Rectal smooth muscle tissue (tissue), 1 donor: ENCODE results near the gene ANAPC2.

Experiments used
- H3K27ac ChIP-seq: one replicate; pipeline ENCODE4 v1.7.0; 2013; ENCODE audit warnings: low read depth, low read length, inconsistent platforms
- H3K27me3 ChIP-seq: one replicate; pipeline ENCODE4 v1.7.0; 2013; ENCODE audit warnings: low read length; ENCODE audit not compliant: control insufficient read depth, insufficient read depth
- H3K36me3 ChIP-seq: one replicate; pipeline ENCODE4 v1.7.0; 2013; ENCODE audit warnings: low read length; ENCODE audit not compliant: control insufficient read depth, insufficient read depth
- H3K4me1 ChIP-seq: one replicate; pipeline ENCODE4 v1.7.0; 2013; ENCODE audit warnings: low read length; ENCODE audit not compliant: control insufficient read depth, insufficient read depth
- H3K4me3 ChIP-seq: one replicate; pipeline ENCODE4 v1.7.0; 2013; ENCODE audit warnings: low read length
- H3K9ac ChIP-seq: one replicate; pipeline ENCODE4 v1.7.0; 2013; ENCODE audit warnings: low read length

The ANAPC2 gene

DNA sequence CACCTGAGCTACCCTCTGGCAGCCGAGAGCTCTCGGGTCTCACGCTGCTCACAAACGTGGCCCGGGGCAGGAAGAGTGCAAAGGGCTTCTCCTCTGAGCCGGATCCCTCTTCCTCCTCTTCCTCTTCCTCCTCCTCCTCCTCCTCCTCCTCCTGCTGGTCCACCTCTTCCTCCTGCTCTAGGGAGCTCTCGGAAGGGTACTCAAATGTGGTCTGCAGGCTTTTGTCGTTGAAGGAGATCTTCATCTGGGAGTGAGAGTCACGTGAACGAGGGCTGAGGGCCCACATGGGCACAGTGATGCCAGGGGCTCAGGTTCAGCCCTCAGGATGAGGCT is 4.1 kb upstream of the ANAPC2 start:
- H3K36me3 ChIP-seq: peaks cover 18% of the 10 kb centered on the region
- H3K4me1 ChIP-seq: peaks cover 14% of the 10 kb centered on the region
- no peak overlapping the region for H3K27ac ChIP-seq
- no peak overlapping the region for H3K4me3 ChIP-seq
- no peaks in the 10 kb centered on the region for H3K27me3 ChIP-seq
- H3K9ac ChIP-seq: peak overlapping the region; percentile 8

DNA sequence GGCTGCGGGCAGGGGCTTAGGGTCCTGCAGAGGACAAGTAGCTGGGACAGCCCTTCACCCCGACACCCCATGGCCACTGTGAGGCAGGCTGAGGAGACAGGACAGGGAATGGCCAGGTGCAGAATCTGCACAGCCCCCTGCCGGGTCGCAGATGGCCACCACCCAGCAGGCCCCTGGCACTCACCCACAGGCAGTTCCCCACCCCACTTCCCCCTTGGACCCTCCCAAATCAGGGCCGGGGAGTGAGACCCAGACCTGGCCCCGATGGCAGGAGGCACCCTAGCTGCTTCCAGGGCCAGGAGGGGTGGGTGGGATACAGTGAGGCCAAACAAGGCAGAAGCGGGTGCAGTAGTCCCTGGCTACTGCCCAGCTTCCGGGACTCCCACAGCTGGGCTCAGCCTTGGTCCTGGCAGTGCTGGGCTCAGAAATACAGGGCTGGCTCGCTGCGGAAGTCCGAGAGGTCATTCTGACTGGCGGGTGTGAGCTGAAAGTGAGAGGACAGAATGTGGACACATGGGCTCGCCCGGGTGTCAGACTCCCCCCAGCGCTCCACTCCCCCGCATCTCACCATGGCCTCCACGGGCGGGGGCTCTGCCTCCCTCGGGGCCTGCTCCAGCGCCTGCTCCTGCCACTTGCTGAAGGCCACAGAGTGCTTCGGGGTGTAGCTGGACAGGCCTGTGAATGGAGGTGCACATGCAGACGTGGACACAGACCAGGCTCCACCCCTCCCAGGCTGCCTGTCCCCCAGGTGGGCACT is 3.5 kb upstream of the ANAPC2 start:
- H3K27ac ChIP-seq: no peak overlapping the region

DNA sequence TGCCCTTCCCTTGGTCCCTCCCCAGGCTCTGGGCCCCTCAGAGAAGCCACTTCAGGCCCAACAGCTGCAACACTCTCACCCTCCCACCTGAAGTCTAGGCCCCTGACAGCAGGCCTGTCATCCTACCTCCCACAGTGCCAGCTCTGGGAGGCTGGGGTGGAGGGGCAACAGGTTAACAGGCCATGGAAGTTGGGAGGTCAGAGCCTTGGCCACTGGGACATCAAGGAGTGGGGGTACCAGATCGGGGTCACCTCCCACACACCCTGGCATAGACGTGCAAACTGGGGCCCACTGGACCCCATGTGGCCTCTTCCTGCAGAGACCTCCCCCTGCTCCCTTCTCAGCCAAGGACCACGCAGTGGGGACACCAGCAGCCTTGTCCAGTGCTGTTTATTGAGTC is 2.9 kb upstream of the ANAPC2 start:
- no peak overlapping the region for H3K9ac ChIP-seq
- H3K36me3 ChIP-seq: peaks cover 18% of the 10 kb centered on the region
- H3K4me3 ChIP-seq: no peak overlapping the region
- no peak overlapping the region for H3K27ac ChIP-seq
- H3K27me3 ChIP-seq: no peaks in the 10 kb centered on the region
- H3K4me1 ChIP-seq: peaks cover 24% of the 10 kb centered on the region

More for the DNA sequence above, 3.5 kb upstream of the ANAPC2 start:
- Histone ChIP-seq H3K36me3 (peaks cover 18% of the 10 kb centered on the region), H3K4me1 (peaks cover 20% of the 10 kb centered on the region), H3K4me3 (no peak overlapping the region), H3K9ac (no peak overlapping the region), H3K27me3 (no peaks in the 10 kb centered on the region)

DNA sequence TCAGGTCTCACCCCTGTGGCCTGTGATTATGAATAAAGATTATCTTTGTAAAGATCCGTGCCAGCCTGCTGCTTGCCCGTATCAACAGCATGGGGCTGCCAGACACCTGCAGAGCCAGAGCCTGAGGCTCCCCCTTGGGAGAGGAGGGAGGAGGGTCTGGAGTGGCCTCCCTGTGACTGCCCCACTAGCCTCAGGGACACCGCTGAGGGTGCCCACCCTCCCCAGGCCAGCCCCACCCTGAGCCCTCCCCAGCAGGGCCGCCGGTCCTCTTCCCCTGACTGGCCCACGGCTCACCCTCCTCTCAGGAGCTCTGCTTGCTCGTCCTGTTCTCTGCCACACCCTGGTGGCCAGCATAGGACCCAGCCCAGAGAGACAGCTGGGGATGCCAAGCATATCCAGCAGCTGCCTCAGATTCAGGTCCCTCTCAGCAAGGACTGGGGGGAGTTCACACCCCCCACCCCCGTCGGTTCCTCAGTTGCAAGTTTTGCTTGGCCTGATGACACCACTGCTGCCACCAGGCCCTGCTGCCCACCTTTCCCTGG is 2.0 kb upstream of the ANAPC2 start:
- Histone ChIP-seq H3K9ac (no peak overlapping the region), H3K27me3 (no peaks in the 10 kb centered on the region), H3K27ac (no peak overlapping the region), H3K36me3 (peaks cover 24% of the 10 kb centered on the region), H3K4me3 (no peak overlapping the region), H3K4me1 (peaks cover 24% of the 10 kb centered on the region)

DNA sequence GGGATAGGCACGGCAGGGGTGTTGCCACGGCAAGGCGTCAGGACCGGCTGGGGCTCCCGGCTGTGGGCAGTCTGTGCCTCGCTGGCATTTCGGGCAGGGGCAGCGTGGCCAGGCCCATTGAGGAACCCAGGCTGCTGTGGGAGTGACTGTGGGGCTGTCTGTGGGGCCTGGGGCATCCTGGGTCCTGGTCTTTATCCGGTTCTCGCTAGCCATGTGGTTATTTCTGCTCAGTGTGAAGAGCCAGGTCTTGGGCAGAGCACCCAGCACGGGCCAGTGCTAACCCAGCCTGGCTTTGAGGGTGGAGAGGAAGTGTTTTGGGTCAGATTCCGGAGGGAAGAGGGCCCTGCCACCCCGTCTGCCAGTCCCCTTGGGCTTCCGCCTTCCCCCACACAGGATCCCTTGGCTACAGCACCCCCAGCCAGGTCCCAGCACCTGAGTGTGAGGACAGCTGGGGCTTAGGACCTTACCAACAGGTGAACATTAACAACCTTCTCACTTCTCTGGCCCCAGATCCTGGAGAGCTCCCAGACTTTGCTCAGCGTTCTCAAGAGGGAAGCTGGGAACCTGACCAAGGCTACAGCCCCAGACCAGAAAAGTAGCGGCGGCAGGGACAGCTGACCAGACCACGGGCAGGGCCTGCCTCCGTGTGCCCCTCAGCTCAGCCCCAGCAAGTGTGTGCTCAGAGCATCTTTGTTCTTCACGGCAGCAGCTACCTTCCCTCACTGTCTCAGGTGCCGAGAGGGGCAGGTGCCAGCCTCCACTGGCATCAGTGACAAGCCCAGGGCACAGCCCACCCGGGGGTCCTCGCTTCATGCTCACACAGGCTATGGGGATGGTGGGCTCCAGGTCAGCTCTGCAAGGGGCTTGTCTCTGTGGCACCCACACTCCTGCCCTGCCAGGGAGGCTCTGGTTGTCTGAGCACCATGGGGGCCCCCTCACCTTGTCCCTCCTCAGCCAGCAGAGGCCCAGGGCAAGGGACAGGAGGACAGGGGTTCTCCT is 1.2 kb upstream of the ANAPC2 start:
- Histone ChIP-seq H3K27me3 (no peaks in the 10 kb centered on the region), H3K9ac (peak overlapping the region; percentile 58), H3K27ac (peak overlapping the region; percentile 91), H3K36me3 (peaks cover 24% of the 10 kb centered on the region), H3K4me1 (peaks cover 24% of the 10 kb centered on the region), H3K4me3 (peak overlapping the region; percentile 92)

DNA sequence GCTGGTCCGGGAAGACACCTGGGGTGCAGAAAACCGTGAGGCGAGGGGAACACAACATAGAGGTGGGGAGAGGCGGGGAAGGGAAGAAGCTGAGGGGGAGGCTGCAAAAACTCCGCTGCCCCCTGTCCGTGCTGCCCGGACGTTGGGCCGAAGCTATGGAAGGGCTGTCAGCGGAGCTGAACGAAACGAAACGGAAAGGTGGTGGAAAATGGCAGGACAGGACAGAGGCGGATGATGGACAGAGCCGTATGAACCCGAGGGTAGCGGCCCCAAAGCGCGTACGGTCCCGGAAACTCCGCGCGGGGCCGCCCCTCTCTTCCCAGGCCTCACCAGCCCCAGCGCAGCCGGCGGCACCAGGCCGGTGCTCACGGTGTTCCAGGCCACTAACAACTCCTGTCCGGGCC is 272 bp downstream of the ANAPC2 start:
- Histone ChIP-seq H3K4me3 (peak overlapping the region; percentile 90), H3K36me3 (peaks cover 32% of the 10 kb centered on the region), H3K27ac (peak overlapping the region; percentile 91), H3K4me1 (peaks cover 24% of the 10 kb centered on the region), H3K27me3 (no peaks in the 10 kb centered on the region), H3K9ac (peak overlapping the region; percentile 66)

DNA sequence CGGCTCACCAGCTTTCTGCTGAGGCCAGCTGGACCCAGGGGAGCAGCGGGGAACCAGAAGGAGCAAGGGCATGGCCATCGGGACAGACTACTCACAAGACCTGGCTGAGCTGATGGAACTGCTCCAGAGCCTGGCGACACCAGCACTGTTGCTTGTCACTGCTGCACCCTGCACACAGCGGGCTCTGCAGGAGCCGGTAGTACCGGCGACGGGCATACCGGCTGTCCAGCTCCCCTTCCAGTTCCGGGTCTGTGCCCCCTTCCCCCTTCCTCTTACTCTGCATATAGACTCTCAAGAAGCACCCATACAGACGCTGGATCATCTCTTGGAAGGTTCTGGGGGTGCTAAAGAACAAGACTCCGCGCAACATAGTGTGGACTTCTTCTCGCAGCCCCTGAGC is 974 bp downstream of the ANAPC2 start:
- Histone ChIP-seq H3K9ac (no peak overlapping the region), H3K27ac (no peak overlapping the region), H3K27me3 (no peaks in the 10 kb centered on the region), H3K4me1 (peaks cover 24% of the 10 kb centered on the region), H3K4me3 (peak overlapping the region; percentile 90), H3K36me3 (peaks cover 39% of the 10 kb centered on the region)

DNA sequence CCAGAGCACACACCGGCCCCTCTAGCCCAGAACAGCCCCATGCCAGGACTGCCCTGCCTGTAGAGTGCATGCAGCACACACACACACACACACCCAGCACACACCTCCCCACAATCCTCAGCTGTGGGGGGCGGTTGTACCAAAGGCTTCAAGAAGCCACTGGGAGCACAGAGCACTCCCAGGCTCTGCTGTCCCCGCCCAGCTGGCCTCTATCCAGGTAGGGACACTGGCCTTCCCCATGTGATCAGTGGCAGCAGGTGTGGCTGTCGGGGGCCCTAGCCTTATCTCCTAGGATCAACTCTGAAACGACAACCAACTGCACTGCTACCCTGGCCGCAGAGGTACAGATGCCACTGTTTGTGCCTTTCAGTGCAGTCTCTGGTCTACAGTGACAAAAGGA is 2.0 kb downstream of the ANAPC2 start:
- H3K4me1 ChIP-seq: peaks cover 24% of the 10 kb centered on the region
- H3K9ac ChIP-seq: no peak overlapping the region
- H3K27me3 ChIP-seq: no peaks in the 10 kb centered on the region
- H3K36me3 ChIP-seq: peaks cover 34% of the 10 kb centered on the region
- no peak overlapping the region for H3K27ac ChIP-seq
- H3K4me3 ChIP-seq: peak overlapping the region; percentile 20

DNA sequence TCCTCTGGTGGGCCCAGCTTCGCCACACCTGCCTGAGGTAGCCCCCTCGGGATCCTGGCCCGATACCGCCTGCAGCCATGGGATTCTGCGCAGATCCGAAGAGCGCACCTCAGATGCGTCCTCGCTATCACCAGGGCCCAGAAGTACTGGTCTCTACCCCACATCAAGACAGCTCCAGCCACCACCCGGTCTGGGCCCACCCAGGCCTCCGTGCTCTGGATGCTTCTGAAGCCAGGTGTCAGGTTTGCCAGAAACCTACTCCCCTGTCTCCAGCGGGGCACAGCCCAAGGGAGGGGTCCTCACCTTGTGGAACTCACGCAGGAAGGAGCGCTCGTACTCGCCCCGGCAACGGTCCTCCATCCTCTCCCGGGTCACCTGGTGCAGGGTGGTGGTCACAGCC is 2.4 kb downstream of the ANAPC2 start:
- Histone ChIP-seq H3K4me1 (peaks cover 24% of the 10 kb centered on the region), H3K4me3 (no peak overlapping the region), H3K36me3 (peaks cover 30% of the 10 kb centered on the region), H3K9ac (no peak overlapping the region), H3K27me3 (no peaks in the 10 kb centered on the region), H3K27ac (no peak overlapping the region)

DNA sequence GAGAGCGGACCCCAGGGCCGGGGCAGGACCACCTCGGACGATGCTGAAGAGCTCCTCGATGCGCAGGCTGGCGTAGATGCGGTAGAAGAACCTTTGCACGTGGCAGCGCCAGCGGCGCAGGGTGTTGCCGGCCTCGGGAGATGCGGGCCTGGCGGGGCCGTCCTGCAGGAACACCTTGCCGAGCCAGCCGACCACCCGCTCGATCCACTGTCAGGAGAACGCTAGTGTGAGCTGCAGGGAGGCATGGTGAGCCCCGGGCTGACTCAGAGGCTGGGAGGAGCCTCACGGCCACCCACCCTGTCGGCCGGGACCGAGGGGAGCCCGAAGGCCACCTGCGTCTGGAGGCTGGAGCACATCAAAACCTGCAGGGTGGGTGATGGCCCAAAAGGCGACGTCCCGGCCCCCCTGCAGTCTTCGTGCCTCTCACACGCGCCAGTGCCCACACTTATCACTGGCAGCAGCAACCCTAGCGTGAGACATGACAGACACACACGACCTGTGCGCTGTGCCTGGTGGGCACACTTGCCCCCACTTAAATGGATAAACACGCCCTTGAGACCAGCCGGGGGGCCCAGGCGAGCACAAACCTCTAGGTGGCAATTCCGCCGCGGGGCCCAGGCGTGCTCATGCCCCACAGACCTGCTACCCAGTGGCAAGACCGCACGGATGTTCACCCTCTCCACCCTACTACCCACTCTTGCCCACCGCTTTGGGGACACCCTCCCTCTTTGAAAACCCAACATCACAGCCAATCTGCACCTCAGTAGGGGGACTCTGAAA is 3.3 kb downstream of the ANAPC2 start:
- no peak overlapping the region for H3K27ac ChIP-seq
- H3K4me3 ChIP-seq: no peak overlapping the region
- peaks cover 24% of the 10 kb centered on the region for H3K4me1 ChIP-seq
- H3K9ac ChIP-seq: no peak overlapping the region
- peaks cover 32% of the 10 kb centered on the region for H3K36me3 ChIP-seq
- no peaks in the 10 kb centered on the region for H3K27me3 ChIP-seq

DNA sequence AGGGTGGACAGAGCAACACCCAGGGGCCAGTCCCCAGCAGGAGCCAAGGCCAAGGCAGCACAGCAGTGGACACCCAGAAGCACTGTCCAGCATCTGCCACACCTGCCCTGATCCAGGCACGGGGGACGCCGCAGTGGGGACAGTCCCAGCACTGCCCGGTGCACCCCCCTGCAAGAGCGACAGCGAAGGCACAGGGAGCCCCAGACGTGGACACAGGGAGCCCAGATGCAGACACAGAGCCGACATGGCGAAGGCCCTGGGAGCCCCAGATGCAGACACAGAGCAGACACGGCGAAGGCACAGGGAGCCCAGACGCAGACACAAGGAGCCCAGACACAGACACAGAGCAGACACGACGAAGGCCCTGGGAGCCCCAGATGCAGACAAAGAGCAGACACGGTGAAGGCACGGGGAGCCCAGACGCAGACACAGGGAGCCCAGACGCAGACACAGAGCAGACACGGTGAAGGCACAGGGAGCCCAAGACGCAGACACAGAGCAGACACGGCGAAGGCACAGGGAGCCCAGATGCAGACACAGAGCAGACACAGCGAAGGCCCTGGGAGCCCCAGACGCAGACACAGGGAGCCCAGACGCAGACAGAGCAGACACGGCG is 4.3 kb downstream of the ANAPC2 start:
- H3K36me3 ChIP-seq: peaks cover 32% of the 10 kb centered on the region
- no peak overlapping the region for H3K9ac ChIP-seq
- H3K4me3 ChIP-seq: no peak overlapping the region

More for the DNA sequence above, 4.3 kb downstream of the ANAPC2 start:
- Histone ChIP-seq H3K27me3 (no peaks in the 10 kb centered on the region), H3K4me1 (peaks cover 14% of the 10 kb centered on the region), H3K27ac (no peak overlapping the region)
